Prostate gland (tissue), 2 donors: ENCODE measurements around the gene IL12RB1. TPM values are rescaled to one million over a fixed set of nuclear protein-coding genes. Genes with fewer than 3 reads are reported as not detected.
A peak's percentile ranks its signal among the peaks of the same experiment; 100 is the strongest.

Experiments used
- DNase-seq: peaks from one replicate; pipeline ENCODE4 v3.0.0-alpha.2; 2019; ENCODE audit warnings: low spot score
- H3K27ac ChIP-seq, 2 donors: fragments of 200-600 bp; sonication (generic); 2 replicates each; pipeline ENCODE4 v1.5.1; 2017 to 2019
- H3K27me3 ChIP-seq: fragments of 200-600 bp; sonication (generic); replicated peaks from 2 replicates; pipeline ENCODE4 v1.5.1; 2019; ENCODE audit not compliant: insufficient read depth
- H3K36me3 ChIP-seq, 2 donors: fragments of 200-600 bp; sonication (generic); 1 replicate in 1 of 2; 2 replicates in 1 of 2; pipeline versions ENCODE4 v1.5.1 to v1.8.1; 2017 to 2019
- H3K4me1 ChIP-seq: fragments of 200-600 bp; sonication (generic); replicated peaks from 2 replicates; pipeline ENCODE4 v1.5.1; 2019
- H3K4me3 ChIP-seq, 2 donors: fragments of 200-600 bp; sonication (generic); 2 replicates each; pipeline ENCODE4 v1.5.1; 2017 to 2019
- H3K9me3 ChIP-seq: fragments of 200-600 bp; sonication (generic); 2 replicates; pipeline ENCODE4 v1.5.1; 2017
- CTCF ChIP-seq, 4 experiments: fragments of 200-600 bp in 2 of 4; fragments of 450-650 bp in 2 of 4; sonication (generic) in 2 of 4; IDR thresholded peaks; 1 replicate in 3 of 4; 2 replicates in 1 of 4; pipeline ENCODE4 v1.5.1; 2016 to 2019; ENCODE audit warnings: antibody characterized with exemption in 4 of 4, mild to moderate bottlenecking in 2 of 4, moderate library complexity in 2 of 4
- POLR2A ChIP-seq: fragments of 450-650 bp; IDR thresholded peaks from one replicate; pipeline ENCODE4 v1.6.1; 2016; ENCODE audit warnings: antibody characterized with exemption, mild to moderate bottlenecking
- POLR2AphosphoS5 ChIP-seq: sonication (generic); formaldehyde crosslinking; IDR thresholded peaks from one replicate; pipeline ENCODE4 v1.6.1; 2017; ENCODE audit warnings: antibody characterized with exemption
- WGBS: methylation state at CpG from one replicate; pipeline ENCODE4 v1.1.5; 2018; 5-methylcytosine and 5-hydroxymethylcytosine counted together
- intact Hi-C: fragments of 100-400 bp; cut with DNase I; formaldehyde crosslinking; loops from one replicate; pipeline ENCODE4 v1.14.2; 2022
- total RNA-seq, 2 donors: library from RNA; depleted of rRNA; stranded (reverse); fragments of >200 nt; gene quantifications; one replicate each; pipeline ENCODE4 v1.1.0, GENCODE V29; 2016

Gene IL12RB1
- total RNA-seq, 2 donors from 2014 or later, result 0.62 to 0.73 TPM

GRCh38 chr19:18097993-18098890 lies 11.5 kb upstream of the IL12RB1 start:
- intact Hi-C loops, result no loop called here
- DNase-seq, result no peak
- no peak for TF ChIP-seq POLR2A
- no peak for TF ChIP-seq POLR2AphosphoS5
- TF ChIP-seq CTCF (IDR thresholded peaks at IDR 0.05), result no peak
- Histone ChIP-seq H3K27me3 (no peaks in the 10 kb centered on the region), H3K9me3 (no peaks in the 10 kb centered on the region), H3K4me1 (no peaks in the 10 kb centered on the region), H3K36me3 (no peaks in the 10 kb centered on the region), H3K27ac (no peak overlapping the region), H3K4me3 (peak overlapping the region; percentile 23 to 35)
- 37% methylated on average over 22 of the region's 22 CpGs for WGBS

GRCh38 chr19:18097217-18097992 lies 10.7 kb upstream of the IL12RB1 start, which contains the start of gene MAST3:
Gene MAST3, plus strand, starts transcription at chr19:18097778. Its CDS starts 15 bp downstream, at chr19:18097793.
- intact Hi-C loops, result no loop called here
- WGBS, result 43% methylated on average over 28 of the region's 54 CpGs
- no peak within 1 kb of the TSS for H3K27ac ChIP-seq

GRCh38 chr19:18096258-18096657 lies 9.5 kb upstream of the IL12RB1 start:
- no peak for DNase-seq
- H3K27me3 ChIP-seq, result no peaks in the 10 kb centered on the region
- H3K36me3 ChIP-seq, result no peaks in the 10 kb centered on the region
- intact Hi-C loops, result no loop called here
- H3K9me3 ChIP-seq, result no peaks in the 10 kb centered on the region
- WGBS, result 72% methylated on average over 2 of the region's 2 CpGs
- H3K27ac ChIP-seq, result no peak overlapping the region
- H3K4me1 ChIP-seq, result no peaks in the 10 kb centered on the region
- no peak for TF ChIP-seq CTCF (IDR thresholded peaks at IDR 0.05)
- no peak for TF ChIP-seq POLR2AphosphoS5
- no peak for TF ChIP-seq POLR2A
- H3K4me3 ChIP-seq, result no peak overlapping the region

More at GRCh38 chr19:18097217-18097992, 10.7 kb upstream of the IL12RB1 start, which contains the start of gene MAST3:
- H3K4me3 ChIP-seq, result peak within 1 kb of the TSS; percentile 23 to 35
- peak; percentile 78 for DNase-seq
- no peaks in the 10 kb centered on the region for H3K36me3 ChIP-seq
- H3K4me1 ChIP-seq, result no peaks in the 10 kb centered on the region
- H3K9me3 ChIP-seq, result no peaks in the 10 kb centered on the region
- TF ChIP-seq POLR2AphosphoS5 (no peak), CTCF (IDR thresholded peaks at IDR 0.05) (no peak), POLR2A (no peak)
- H3K27me3 ChIP-seq, result no peaks in the 10 kb centered on the region

- intact Hi-C loops, result no loop called here
- no peaks in the 10 kb centered on the region for H3K9me3 ChIP-seq
- TF ChIP-seq POLR2AphosphoS5 (no peak), CTCF (IDR thresholded peaks at IDR 0.05) (no peak), POLR2A (no peak)
- H3K27me3 ChIP-seq, result no peaks in the 10 kb centered on the region
- no peak overlapping the region for H3K4me3 ChIP-seq
- no peaks in the 10 kb centered on the region for H3K4me1 ChIP-seq
- no peak for DNase-seq
- H3K36me3 ChIP-seq, result no peaks in the 10 kb centered on the region
- H3K27ac ChIP-seq, result no peak overlapping the region
- 63% methylated on average over 6 of the region's 6 CpGs for WGBS
Measured at GRCh38 chr19:18093439-18094161, 6.9 kb upstream of the IL12RB1 start.
